T47D (cell line): ENCODE data around the gene RNF223.
"Not testable (repeated sequence)": the region's sequence is repeated elsewhere in the genome, so short reads cannot be mapped to it uniquely, and the experiment has no call there.

Experiments
- DNase-seq, 2 experiments: peaks; one replicate each; pipeline versions ENCODE4 v3.0.0 to v3.0.0-alpha.2; 2011 to 2012; ENCODE audit warnings: low read depth in 1 of 2, low spot score in 1 of 2
- JUND ChIP-seq: IDR thresholded peaks from 2 replicates; pipeline ENCODE4 v1.6.1; 2012; ENCODE audit warnings: low read depth
- in situ Hi-C: cut with HindIII; loops from 2 replicates; pipeline ENCODE4 v1.10.0; 2016; ENCODE audit warnings: low sequenced_read_pairs, low pct_unique_long_range_greater_than_20kb

RNF223 gene

DNA sequence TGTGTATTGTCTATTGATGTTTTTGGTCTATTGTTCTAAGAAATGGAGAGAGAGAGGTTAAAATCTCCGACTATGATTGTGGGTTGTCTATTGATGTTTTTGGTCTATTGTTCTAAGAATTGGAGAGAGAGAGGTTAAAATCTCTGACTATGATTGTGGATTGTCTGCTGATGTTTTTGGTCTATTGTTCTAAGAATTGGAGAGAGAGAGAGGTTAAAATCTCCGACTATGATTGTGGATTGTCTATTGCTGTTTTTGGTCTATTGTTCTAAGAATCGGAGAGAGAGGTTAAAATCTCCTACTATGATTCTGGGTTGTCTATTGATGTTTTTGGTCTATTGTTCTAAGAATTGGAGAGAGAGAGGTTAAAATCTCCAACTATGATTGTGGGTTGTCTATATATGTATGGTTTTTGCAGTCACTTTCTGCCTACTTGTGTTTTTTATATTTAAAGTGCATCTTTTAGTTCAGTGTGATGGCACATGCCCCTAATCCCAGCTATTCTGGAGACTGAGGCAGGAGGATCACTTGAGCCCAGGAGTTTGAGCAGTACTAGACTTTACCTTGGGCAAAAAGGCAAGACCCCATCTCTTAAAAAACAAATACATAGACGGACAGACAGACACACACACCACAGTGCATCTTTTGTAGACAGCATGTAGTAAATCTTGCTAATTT lies 25.5 kb upstream of the RNF223 start:
- in situ Hi-C loops = no loop called here
- no peak for TF ChIP-seq JUND
- DNase-seq = no peak

DNA sequence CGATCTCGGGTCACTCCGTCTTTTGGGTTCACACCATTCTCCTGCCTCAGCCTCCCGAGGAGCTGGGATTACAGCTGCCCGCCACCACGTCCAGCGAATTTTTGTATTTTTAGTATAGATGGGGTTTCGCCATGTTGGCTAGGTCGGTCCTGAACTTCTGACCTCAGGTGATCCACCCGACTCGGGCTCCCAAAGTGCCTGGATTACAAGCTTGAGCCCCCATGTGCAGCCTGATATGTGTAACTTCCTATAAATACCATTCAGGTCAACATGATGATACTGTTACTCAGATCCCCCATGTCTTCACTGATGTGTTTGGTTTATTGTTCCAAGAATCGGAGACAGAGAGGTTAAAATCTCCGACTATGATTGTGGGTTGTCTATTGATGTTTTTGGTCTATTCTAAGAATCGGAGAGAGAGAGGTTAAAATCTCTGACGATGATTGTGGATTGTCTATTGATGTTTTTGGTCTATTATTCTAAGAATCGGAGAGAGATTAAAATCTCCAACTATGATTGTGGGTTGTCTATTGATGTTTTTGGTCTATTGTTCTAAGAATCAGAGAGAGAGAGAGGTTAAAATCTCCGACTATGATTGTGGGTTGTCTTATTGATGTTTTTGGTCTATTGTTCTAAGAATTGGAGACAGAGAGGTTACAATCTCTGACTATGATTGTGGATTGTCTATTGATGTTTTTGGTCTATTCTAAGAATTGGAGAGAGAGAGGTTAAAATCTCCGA lies 24.7 kb upstream of the RNF223 start:
- DNase-seq = no peak
- TF ChIP-seq JUND = no peak
- in situ Hi-C loops = no loop called here

DNA sequence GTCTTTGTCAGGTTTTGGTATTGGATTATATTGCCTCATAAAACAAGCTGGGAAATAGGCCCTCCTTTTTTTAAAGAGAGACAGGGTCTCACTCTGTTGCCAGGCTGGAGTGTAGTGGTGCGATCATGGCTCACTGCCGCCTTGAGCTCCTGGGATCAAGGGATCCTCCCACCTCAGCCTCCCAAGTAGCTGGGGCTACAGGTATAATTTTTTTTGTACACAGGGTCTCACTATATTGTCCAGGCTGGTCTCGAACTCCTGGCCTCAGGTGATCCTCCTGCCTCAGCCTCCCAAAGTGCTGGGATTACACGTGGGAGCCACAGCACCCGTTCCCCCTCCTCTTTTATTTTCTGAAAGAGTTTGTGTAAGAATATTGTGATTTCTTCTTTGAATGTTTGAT lies 22.0 kb upstream of the RNF223 start:
- in situ Hi-C loops, DNase-seq: not testable (repeated sequence)

DNA sequence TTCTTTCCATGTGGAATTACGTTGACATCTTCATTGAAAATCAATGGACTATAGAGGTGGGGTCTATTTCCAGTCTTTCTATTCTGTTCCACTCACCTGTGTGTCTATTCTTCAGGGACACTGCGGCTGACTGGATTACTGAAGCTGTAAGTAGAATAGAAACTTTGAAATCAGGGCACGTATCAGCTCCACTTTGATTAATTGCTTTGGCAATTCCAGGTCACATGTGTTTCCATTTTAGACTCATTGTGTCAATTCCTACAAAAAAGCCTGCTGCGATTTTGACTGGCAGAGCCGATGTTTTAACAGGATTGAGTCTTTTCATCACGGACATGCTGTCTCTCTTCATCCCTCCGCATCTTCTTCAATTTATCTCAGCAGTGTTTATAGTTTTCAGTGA lies 20.9 kb upstream of the RNF223 start:
- in situ Hi-C loops = no loop called here
- DNase-seq = no peak
- TF ChIP-seq JUND = no peak

DNA sequence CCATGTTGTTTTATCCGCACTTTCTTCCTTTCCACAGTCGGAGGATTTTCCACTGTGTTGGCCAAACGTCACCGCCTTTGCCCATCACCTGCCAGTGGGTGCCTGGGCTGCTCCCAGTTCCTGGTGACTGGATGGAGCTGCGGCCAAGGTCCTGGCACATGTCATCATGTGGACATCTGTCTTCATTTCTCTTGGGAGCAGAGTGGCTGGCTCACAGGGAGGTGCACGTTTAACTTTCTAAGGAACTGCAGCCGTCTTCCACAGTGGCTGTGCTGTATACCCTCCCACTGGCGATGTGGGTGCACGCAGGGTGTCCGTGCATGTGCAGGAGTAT lies 19.5 kb upstream of the RNF223 start:
- TF ChIP-seq JUND = no peak
- in situ Hi-C loops = no loop called here
- no peak for DNase-seq

DNA sequence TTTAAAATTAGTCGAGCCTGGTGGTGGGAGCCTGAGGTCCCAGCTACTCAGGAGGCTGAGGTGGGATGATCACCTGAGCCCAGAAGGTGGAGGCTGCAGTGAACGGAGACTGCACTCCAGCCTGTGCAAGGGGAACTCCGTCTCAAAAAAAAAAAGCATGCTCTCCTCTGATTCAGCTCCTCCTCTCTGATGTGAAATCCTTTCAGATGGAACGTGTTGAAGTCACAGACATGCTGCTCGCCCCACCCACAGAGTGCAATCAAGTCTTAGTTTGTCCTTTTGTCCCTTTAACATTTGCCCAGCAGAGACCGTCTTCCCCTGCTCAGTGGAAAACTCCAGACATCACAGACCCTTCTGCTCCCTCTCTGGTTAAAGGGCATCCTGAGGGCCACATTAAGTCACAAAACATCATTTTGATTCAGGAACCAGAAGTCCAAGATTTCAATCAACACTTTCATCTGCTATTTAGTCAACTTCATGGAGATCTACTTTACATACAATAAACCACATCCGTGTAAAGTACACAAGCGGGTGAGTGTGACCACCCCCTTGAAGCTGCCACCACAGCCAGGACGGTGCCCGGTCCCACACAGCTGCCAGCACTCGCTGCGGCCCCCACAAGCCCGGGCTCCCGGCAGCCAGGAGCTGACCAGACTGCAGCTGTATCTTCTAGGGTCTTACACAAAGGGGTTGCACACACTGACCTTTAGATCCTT lies 18.9 kb upstream of the RNF223 start:
- in situ Hi-C loops = no loop called here
- TF ChIP-seq JUND = no peak
- no peak for DNase-seq

DNA sequence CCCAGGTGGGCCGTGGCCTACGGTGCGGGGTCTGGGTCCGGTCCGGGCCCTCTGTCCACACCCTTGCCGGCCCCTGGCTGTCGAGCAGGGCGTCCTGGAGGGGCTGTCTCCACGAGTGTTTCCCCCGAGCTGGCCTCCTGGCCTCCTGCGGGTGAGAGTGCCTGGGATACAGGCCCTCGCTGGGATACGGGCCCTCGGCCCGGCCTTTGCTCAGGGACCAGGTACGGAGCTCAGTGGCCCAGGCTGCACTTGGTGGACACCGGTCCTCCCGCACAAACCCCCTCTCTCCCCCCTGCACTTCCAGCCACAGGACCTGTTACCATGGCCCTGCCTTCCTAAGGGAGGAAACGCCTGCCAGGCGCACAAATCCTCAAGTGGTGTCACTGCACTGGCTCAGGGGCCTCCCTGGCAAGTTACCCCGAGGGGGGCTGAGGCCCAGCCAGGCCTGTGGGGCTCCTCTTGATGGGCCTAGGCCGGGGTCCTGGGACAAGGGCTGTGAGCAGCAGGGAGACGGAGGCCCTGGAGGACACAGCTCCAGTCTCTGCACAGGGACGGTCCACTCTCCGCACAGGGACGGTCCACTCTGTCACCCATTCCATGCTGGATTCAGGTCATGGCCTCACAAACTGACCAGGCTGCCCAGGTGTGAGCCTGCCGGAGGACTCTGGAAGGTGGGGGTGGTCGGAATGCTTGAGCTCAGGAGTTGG lies 18.2 kb upstream of the RNF223 start:
- DNase-seq = no peak
- in situ Hi-C loops = no loop called here

DNA sequence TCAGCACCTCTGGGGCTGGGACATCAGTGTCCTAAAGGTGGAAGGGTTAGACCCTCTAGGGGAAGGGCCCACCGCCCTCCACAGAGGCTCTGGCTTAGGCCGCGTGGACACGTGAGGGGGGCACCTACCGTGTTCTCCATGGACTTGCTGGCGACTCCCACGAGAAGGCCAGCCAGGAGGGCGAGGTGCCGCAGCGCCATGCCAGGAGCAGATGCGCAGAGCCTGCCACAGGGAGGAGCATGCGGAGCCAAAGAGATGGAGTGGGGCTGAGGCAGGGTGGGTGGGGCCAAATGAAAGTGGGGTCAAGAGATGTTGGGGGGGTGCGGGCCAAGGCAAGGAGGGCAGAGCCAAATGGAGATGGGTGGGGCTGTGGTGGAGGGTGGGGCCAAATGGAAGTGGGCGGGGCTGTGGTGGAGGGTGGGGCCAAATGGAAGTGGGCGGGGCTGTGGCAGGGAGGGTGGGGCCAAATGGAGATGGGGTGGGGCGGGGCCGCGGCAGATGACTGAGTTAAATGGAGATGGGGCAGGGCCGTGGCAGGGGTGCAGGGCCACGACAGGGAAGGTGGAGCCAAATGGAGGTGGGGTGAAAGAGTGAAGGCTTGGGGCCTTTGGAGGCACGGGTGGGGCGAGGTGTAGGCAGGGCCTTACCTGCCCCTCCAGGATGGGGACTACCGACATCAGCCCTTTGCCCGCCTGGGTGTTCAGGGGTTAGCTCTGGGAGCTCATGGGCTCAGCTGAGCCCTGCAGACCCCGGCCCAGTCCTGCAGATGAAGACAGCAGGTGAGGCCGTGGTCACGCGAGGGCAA lies 17.4 kb upstream of the RNF223 start:
- peak in 1 of 2 experiments; percentile 50 for DNase-seq
- in situ Hi-C loops = no loop called here
- TF ChIP-seq JUND = no peak

More for the DNA sequence above, 18.2 kb upstream of the RNF223 start:
- no peak for TF ChIP-seq JUND

DNA sequence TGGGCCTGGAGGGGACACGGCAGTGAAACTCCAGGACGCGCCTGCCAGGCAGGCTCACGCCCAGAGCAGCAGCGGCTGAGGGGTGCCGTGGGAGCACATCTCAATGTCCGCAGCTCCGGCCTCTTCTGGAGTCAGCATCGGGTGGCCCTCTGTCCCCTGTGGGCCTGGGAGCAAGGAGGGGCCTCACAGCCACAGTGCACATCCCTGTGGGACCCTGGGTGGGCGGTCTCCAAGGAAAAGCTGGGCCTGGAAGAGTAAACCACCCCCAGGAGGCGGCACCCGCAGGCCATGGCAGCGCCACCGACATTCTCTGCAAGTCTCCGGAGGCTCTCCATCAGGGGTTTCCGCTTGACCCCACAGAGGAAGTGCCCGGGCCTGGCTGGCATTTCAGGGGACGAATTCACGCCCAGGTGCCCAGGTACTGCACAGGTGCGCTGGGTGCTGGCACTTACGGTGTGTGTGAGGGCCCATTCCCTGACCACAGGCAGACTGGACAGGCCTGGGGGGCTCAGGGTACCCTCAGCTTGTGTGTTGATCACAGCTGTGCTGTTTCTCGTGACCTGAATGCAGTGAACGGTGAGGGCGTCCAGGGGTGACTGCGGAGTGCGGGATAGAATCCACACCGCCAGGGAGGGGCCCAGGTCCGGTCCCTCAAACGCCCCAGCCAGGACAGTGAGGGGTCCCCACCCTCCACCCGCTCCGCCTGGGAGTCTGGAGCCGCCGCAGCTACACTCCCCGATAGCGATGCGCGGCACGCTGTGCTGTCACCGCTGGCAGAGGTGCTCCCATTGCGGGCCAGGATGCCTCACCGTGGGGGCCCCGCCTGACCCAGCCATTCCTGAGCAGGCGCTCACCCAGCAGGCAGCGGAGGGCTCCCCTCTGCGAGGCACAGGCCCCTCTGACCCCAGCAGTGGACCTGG lies 16.6 kb upstream of the RNF223 start:
- in situ Hi-C loops = no loop called here
- TF ChIP-seq JUND = no peak
- no peak for DNase-seq

DNA sequence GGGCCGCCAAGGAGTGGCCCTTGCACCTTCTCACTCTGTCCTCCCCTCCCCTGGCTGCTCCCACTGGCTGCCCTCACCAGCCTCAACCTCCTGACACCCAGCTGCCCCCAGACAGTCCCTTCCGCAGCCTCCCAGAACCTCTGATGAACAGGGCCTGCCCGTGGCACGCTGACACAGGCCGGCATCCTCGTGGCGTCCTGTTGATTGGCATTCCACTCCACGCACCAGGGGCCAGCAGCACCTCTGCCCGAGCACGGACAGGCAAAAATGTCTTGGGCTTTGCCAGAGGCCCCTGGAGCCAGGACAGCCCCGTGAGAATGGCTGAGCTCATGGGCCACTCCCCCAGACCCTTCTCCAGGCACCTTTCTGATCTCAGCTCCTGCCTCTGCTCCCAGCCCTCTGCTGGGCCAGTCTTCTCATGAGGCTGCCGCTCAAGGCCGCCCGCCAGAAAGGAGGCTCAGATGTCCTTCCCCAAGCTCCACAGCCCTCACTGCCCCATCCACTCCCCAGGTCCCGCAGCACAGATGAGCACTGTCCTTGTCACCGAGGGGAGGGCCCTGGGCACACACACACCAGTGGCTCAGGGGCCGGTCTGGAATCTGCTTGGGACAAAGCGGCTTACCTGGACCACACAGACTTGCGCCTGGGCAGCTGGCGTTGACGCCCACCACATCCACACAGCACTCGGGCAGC lies 15.8 kb upstream of the RNF223 start:
- in situ Hi-C loops = no loop called here

More for the DNA sequence above, 15.8 kb upstream of the RNF223 start:
- DNase-seq = no peak
- no peak for TF ChIP-seq JUND
